ENCODE results near the gene BRD3. TPM values are rescaled to one million over a fixed set of nuclear protein-coding genes. Genes with fewer than 3 reads are reported as not detected.
A peak's percentile ranks its signal among the peaks of the same experiment; 100 is the strongest.

BRD3 gene
- total and polyA plus RNA-seq, 2 of the 8 experiments (the other 6 are each of a cell fraction or from before 2014, with no cell fraction given) = 31.0 to 82.7 TPM

DNA sequence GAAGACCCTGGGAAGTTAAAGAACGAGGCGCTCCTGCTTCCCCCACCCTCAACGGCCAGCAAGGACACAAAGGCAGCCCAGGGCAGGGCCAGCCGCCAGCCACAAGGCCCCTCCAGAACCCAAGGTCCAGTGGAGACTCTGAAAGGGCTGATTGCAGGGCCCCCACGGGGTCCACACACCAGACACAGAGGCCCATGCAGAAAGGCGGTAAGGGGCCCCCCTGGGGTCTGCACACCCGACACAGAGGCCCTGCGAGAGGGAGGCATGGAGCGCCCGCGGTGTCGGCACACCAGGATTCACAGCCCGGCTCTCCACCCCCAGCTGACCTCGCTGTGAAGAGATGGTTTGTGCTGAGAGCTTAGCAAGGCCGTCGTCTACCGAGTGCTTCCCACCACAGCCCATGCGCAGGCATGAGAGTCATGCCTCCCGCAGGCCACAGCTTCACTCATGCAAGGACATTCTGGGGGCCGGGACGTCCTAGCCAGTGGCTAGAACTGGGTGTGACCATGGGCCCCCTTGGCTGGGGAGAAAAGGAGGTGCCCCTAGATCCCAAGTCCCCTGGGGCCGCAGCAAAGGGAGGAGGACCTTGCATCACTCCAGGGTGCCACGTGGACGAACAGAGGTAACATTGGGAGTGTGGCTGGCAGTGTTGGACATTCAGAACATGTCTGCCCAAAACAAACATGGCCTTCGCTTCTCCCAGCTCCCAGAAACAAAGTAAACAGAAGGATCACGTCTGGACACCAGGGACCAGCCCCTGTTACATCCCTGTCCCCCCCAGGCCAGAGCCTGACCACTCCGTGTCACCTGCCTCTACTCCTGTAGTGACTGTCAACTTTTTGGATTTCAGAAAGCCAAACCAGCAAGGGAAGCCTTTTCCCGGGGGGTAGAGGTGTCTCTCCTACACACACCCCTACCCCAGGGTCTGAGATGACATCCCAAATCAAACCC lies 9.8 kb downstream of the BRD3 start:
- no peak overlapping the region for H4K5ac ChIP-seq (ENCODE audit: insufficient read length, low read depth, low read length)
- peaks cover 14 to 98% of the 10 kb centered on the region in 2 experiments; a peak in 3 of 4 replicates for H3K79me2 ChIP-seq (ENCODE audit: control insufficient read depth in 1 of 2, insufficient read depth in 2 of 2, low read length in 2 of 2)
- H3K18ac ChIP-seq (ENCODE audit: extremely low read depth, low read length) = no peak overlapping the region
- ChIA-PET POLR2A (ENCODE audit: partially characterized antibody) (interaction anchor here (0.7 to 2.0 kb wide), 5 partner anchors 9 to 32 kb away, joined by 3 to 5 read pairs (median 3); no protein-coding TSS in a partner anchor), CTCF (ENCODE audit: partially characterized antibody) (interaction anchor here (1.4 kb wide), 1 partner anchor 13 kb away, joined by 3 read pairs; no protein-coding TSS in a partner anchor)
- peak overlapping the region; percentile 60; the same call in 1 of the 2 replicates for H2BK5ac ChIP-seq (ENCODE audit: low read depth, low read length)
- H3K4me2 ChIP-seq (ENCODE audit: insufficient read depth in 1 of 2, low read depth in 2 of 2, low read length in 2 of 2) = no peak overlapping the region
- no peak overlapping the region for H3K56ac ChIP-seq (replicated peaks; ENCODE audit: insufficient read length, low read depth, low read length)
- H2AFZ ChIP-seq (ENCODE audit: low read length) = no peak overlapping the region
- no peak overlapping the region for H3K4me3 ChIP-seq (ENCODE audit: extremely low read depth in 1 of 4, insufficient read depth in 2 of 4, low read depth in 3 of 4, low read length in 4 of 4)
- no peak overlapping the region for H2BK120ac ChIP-seq (replicated peaks; ENCODE audit: low read depth, low read length)
- no peaks in the 10 kb centered on the region for H3K9me3 ChIP-seq (ENCODE audit: insufficient read depth in 2 of 2, low read depth in 1 of 2, low read length in 1 of 2)
- H3K4ac ChIP-seq (replicated peaks; ENCODE audit: insufficient read length, low read depth, low read length) = no peak overlapping the region
- no peak overlapping the region for H4K91ac ChIP-seq (replicated peaks; ENCODE audit: insufficient read length, low read length)
- WGBS, 2 experiments (ENCODE audit: extremely low coverage in 1 of 2, insufficient coverage in 1 of 2, insufficient read length in 1 of 2, insufficient replicate concordance in 2 of 2, low coverage in 1 of 2, low lambda C conversion rate in 2 of 2, missing lambda C conversion rate in 1 of 2) = 93% methylated on average over 27 of the region's 28 CpGs; no CpG with 5 or more reads in 1 of the 2 experiments
- H3K27me3 ChIP-seq (replicated peaks in 1 of 4; ENCODE audit: control insufficient read depth in 3 of 4, extremely low read depth in 1 of 4, insufficient read depth in 3 of 4, low read length in 3 of 4) = no peaks in the 10 kb centered on the region
- H3K4me1 ChIP-seq (replicated peaks in 1 of 4; ENCODE audit: control insufficient read depth in 3 of 4, insufficient read depth in 4 of 4, low read length in 3 of 4) = peaks cover 0 to 14% (median 5%) of the 10 kb centered on the region in 4 experiments; a peak in 5 of 7 replicates
- no peak overlapping the region for H3K27ac ChIP-seq (ENCODE audit: low read depth, low read length)
- H3K14ac ChIP-seq (ENCODE audit: insufficient read length) = no peak overlapping the region
- H3K79me1 ChIP-seq (ENCODE audit: low read depth, low read length) = peaks cover 42% of the 10 kb centered on the region
- no peak overlapping the region for H2BK20ac ChIP-seq (ENCODE audit: low read length)
- FAIRE-seq (no peak), DNase-seq (ENCODE audit: low read depth in 1 of 2, low spot score in 2 of 2) (peak in 1 of 2 experiments; percentile 47)
- H3K23me2 ChIP-seq (ENCODE audit: low read depth, low read length) = no peaks in the 10 kb centered on the region
- H2BK15ac ChIP-seq (ENCODE audit: low read length) = no peak overlapping the region
- no peak overlapping the region for H2BK12ac ChIP-seq (ENCODE audit: low read depth, low read length)
- H3K23ac ChIP-seq (ENCODE audit: insufficient read length) = no peak overlapping the region
- H4K20me1 ChIP-seq (replicated peaks in 1 of 2; ENCODE audit: control insufficient read depth in 1 of 2, insufficient read depth in 2 of 2, low read length in 2 of 2) = peaks cover 63 to 66% of the 10 kb centered on the region in 2 experiments
- peak overlapping the region; percentile 57; the same call in 1 of the 2 replicates for H4K8ac ChIP-seq (ENCODE audit: extremely low read depth, insufficient read depth, low read length)
- no peak overlapping the region for H3K9ac ChIP-seq (replicated peaks in 1 of 4; ENCODE audit: extremely low read depth in 1 of 4, low read depth in 3 of 4, low read length in 3 of 4)
- peaks cover 0 to 5% (median 1%) of the 10 kb centered on the region in 4 experiments; a peak in 4 of 8 replicates for H3K36me3 ChIP-seq (ENCODE audit: control insufficient read depth in 2 of 4, insufficient read depth in 4 of 4, low read length in 3 of 4)
- 0 out of 2 replicates have a peak overlapping the region, but pooled peaks have one; percentile 61 for H2AK5ac ChIP-seq (ENCODE audit: low read depth, low read length)
- TF ChIP-seq PHF8 (conservative IDR thresholded peaks at IDR 0.05; ENCODE audit: low read depth, low read length) (no peak), NANOG (IDR thresholded peaks at IDR 0.05; ENCODE audit: insufficient read depth, low read depth, low read length, poor library complexity, severe bottlenecking) (no peak), SRF (IDR thresholded peaks at IDR 0.05; ENCODE audit: low read depth, low read length) (no peak), JUND (IDR thresholded peaks at IDR 0.05; ENCODE audit: low read length) (no peak), TCF12 (IDR thresholded peaks at IDR 0.05; ENCODE audit: low read depth, low read length) (no peak), SIRT6 (IDR thresholded peaks at IDR 0.05; ENCODE audit: low read length) (no peak), EGR1 (IDR thresholded peaks at IDR 0.05; ENCODE audit: borderline replicate concordance, low read depth, low read length) (no peak), EP300 (IDR thresholded peaks at IDR 0.05; ENCODE audit: borderline replicate concordance in 1 of 2, low read depth in 2 of 2, low read length in 2 of 2) (no peak)
